Calu3 (cell line): ENCODE measurements around the gene NUDT13. TPM values are rescaled to one million over a fixed set of nuclear protein-coding genes. Genes with fewer than 3 reads are reported as not detected.
"Not testable (repeated sequence)": the region's sequence is repeated elsewhere in the genome, so short reads cannot be mapped to it uniquely, and the experiment has no call there.

Experiments used
- BruUV-seq: library from RNA; stranded (reverse); fragments of 400-500 nt; replicated peaks from 2 replicates; lab custom pipeline; 2021; lab: Mats Ljungman, UMichigan
- CTCF ChIA-PET: fragments of 300-600 bp; sonication (Branson Sonifier 250); formaldehyde crosslinking; loops from one replicate; lab custom pipeline; 2022; ENCODE audit warnings: antibody characterized with exemption; lab: Charles Lee
- DNase-seq: peaks from one replicate; pipeline ENCODE4 v3.0.0; 2022
- H3K27ac Mint-ChIP-seq: one replicate; pipeline ENCODE4 v1.8.0; 2022; ENCODE audit warnings: mixed read lengths; ENCODE audit not compliant: unreplicated experiment
- H3K27me3 Mint-ChIP-seq: one replicate; pipeline ENCODE4 v1.8.0; 2022; ENCODE audit warnings: mixed read lengths; ENCODE audit not compliant: unreplicated experiment
- H3K36me3 Mint-ChIP-seq: one replicate; pipeline ENCODE4 v1.8.0; 2022; ENCODE audit warnings: mild to moderate bottlenecking, moderate library complexity, mixed read lengths; ENCODE audit not compliant: insufficient read depth, unreplicated experiment
- H3K4me1 Mint-ChIP-seq: one replicate; pipeline ENCODE4 v1.8.0; 2022; ENCODE audit warnings: mild to moderate bottlenecking, low read depth, mixed read lengths; ENCODE audit not compliant: unreplicated experiment
- H3K4me3 Mint-ChIP-seq: one replicate; pipeline ENCODE4 v1.8.0; 2022; ENCODE audit warnings: mild to moderate bottlenecking, low read depth, moderate library complexity, mixed read lengths; ENCODE audit not compliant: unreplicated experiment
- H3K9me3 Mint-ChIP-seq: one replicate; pipeline ENCODE4 v1.8.0; 2022; ENCODE audit warnings: low read depth, mixed read lengths; ENCODE audit not compliant: unreplicated experiment
- intact Hi-C: fragments of 100-400 bp; cut with micrococcal nuclease; formaldehyde crosslinking; loops from one replicate; pipeline ENCODE4 v1.10.0; 2022; ENCODE audit not compliant: unreplicated experiment
- total RNA-seq: library from RNA; stranded (reverse); gene quantifications from 2 replicates; pipeline ENCODE4 v1.2.3, GENCODE V29; 2022
- TF ChIP-seq, protein P1 (sequence below): fragments of 200-600 bp; IDR thresholded peaks from one replicate; pipeline ENCODE4 v1.8.0; 2022; ENCODE audit warnings: antibody characterized with exemption; ENCODE audit not compliant: unreplicated experiment

NUDT13 gene
- total RNA-seq, 1 experiment from 2014 or later = 0.78 TPM

DNA sequence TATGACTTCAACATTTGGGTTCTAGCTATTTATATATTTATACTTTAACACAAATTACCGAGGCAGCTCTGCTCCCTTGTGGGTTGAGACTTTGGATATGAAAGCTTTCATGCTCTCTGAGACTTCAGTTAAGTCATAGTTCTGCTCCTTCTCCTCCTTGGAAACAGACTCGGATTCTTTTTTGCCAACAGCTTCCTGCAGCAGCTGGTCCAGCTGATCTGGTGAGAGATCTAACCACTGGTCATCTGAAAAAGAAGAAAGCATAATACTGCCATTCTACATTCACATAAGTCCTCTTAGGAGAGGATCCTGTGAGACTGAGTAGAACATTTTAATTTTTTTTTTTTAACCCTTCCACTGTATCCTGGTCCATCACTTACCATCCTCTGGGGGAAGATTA, 29.0 kb downstream of the NUDT13 start:
- intact Hi-C loops = no loop called here
- Mint-ChIP-seq H3K9me3 (no peaks in the 10 kb centered on the region), H3K27ac (no peak overlapping the region), H3K36me3 (peaks cover 52% of the 10 kb centered on the region), H3K4me1 (no peaks in the 10 kb centered on the region), H3K4me3 (no peak overlapping the region), H3K27me3 (no peaks in the 10 kb centered on the region)
- BruUV-seq = no TSS peak
- CTCF ChIA-PET = no interaction called here
- TF ChIP-seq, protein P1, sequence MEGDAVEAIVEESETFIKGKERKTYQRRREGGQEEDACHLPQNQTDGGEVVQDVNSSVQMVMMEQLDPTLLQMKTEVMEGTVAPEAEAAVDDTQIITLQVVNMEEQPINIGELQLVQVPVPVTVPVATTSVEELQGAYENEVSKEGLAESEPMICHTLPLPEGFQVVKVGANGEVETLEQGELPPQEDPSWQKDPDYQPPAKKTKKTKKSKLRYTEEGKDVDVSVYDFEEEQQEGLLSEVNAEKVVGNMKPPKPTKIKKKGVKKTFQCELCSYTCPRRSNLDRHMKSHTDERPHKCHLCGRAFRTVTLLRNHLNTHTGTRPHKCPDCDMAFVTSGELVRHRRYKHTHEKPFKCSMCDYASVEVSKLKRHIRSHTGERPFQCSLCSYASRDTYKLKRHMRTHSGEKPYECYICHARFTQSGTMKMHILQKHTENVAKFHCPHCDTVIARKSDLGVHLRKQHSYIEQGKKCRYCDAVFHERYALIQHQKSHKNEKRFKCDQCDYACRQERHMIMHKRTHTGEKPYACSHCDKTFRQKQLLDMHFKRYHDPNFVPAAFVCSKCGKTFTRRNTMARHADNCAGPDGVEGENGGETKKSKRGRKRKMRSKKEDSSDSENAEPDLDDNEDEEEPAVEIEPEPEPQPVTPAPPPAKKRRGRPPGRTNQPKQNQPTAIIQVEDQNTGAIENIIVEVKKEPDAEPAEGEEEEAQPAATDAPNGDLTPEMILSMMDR = no peak
- DNase-seq = no peak

DNA sequence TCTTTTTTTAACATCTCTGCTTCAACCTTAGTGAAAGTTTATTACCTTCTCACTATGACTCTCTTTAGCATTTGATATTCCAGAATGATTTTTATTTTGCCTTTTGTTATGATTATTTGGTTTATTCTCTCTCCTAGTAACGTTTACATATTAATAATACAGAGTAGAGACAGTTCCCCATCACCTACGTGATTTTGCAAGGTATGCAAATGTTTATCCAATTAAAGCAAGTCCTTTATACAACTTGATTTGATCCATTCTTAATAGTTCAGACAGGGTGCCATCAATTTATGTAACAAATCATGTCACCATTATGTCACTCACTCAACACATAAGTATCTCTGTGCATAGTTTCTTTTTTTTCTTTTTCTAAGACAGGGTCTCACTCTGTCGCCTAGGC, 31.3 kb downstream of the NUDT13 start:
- H3K27me3 Mint-ChIP-seq = no peaks in the 10 kb centered on the region
- CTCF ChIA-PET = no interaction called here
- no peak for DNase-seq

DNA sequence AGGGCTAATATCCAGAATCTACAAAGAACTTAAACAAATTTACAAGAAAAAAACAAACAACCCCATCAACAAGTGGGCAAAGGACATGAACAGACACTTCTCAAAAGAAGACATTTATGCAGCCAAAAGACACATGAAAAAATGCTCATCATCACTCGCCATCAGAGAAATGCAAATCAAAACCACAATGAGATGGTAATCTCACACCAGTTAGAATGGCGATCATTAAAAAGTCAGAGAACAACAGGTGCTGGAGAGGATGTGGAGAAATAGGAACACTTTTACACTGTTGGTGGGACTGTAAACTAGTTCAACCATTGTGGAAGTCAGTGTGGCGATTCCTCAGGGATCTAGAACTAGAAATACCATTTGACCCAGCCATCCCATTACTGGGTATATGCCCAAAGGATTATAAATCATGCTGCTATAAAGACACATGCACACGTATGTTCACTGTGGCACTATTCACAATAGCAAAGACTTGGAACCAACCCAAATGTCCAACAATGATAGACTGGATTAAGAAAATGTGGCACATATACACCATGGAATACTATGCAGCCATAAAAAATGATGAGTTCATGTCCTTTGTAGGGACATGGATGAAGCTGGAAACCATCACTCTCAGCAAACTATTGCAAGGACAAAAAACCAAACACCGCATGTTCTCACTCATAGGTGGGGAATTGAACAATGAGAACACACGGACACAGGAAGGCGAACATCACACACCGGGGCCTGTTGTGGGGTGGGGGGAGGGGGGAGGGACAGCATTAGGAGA, 40.6 kb downstream of the NUDT13 start:
- intact Hi-C loops, H3K4me1 Mint-ChIP-seq, H3K27me3 Mint-ChIP-seq, DNase-seq, H3K9me3 Mint-ChIP-seq, H3K4me3 Mint-ChIP-seq, BruUV-seq, CTCF ChIA-PET, H3K27ac Mint-ChIP-seq: not testable (repeated sequence)
- H3K36me3 Mint-ChIP-seq = peaks cover 36% of the 10 kb centered on the region

More for the DNA sequence above, 31.3 kb downstream of the NUDT13 start:
- H3K36me3 Mint-ChIP-seq = peaks cover 61% of the 10 kb centered on the region
- no peak overlapping the region for H3K27ac Mint-ChIP-seq
- BruUV-seq = no TSS peak
- H3K4me1 Mint-ChIP-seq = no peaks in the 10 kb centered on the region
- H3K9me3 Mint-ChIP-seq = no peaks in the 10 kb centered on the region
- H3K4me3 Mint-ChIP-seq = no peak overlapping the region
- TF ChIP-seq, protein P1 = no peak
- intact Hi-C loops = no loop called here

- intact Hi-C loops = no loop called here
- Mint-ChIP-seq H3K4me1 (no peaks in the 10 kb centered on the region), H3K27ac (no peak overlapping the region), H3K36me3 (peaks cover 40% of the 10 kb centered on the region), H3K4me3 (no peak overlapping the region), H3K27me3 (no peaks in the 10 kb centered on the region), H3K9me3 (no peaks in the 10 kb centered on the region)
- CTCF ChIA-PET = no interaction called here
- no peak for DNase-seq
- TF ChIP-seq, protein P1 = no peak
- BruUV-seq = no TSS peak
Observed at GRCh38 chr10:73152009-73152408, 41.8 kb downstream of the NUDT13 start.

DNA sequence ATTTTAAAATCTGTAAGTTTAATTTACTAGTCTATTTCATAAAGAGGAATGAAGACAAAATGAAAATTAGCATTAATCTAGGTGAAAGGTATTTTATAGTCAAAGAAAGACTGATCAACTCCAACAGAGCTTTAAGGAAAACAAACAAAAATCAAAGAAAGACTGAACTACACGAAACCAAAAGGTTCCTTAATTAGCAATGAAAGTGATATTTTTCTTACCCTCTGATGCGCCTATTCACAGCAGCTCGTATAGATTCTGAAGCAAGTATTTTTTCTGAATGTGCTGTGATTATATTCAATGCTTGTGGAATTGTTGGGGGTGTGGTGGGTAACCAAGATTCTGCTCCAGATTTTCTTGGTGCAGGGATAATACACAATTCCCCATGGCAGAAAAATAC, 45.8 kb downstream of the NUDT13 start:
- no peak overlapping the region for H3K27ac Mint-ChIP-seq
- H3K36me3 Mint-ChIP-seq = peaks cover 39% of the 10 kb centered on the region
- no peaks in the 10 kb centered on the region for H3K9me3 Mint-ChIP-seq
- CTCF ChIA-PET = no interaction called here
- TF ChIP-seq, protein P1 = no peak
- BruUV-seq = no TSS peak
- intact Hi-C loops = no loop called here
- H3K27me3 Mint-ChIP-seq = no peaks in the 10 kb centered on the region
- peaks cover 7% of the 10 kb centered on the region for H3K4me1 Mint-ChIP-seq
- no peak for DNase-seq
- H3K4me3 Mint-ChIP-seq = no peak overlapping the region
